ENCODE data around the gene EPC1. TPM values are rescaled to one million over a fixed set of nuclear protein-coding genes. Genes with fewer than 3 reads are reported as not detected.

The EPC1 gene
- total and polyA plus RNA-seq, 10 of the 15 experiments (the other 5 are each of a cell fraction or from before 2014, with no cell fraction given): 6.8 to 59.2 (median 19.4) TPM

- TF ChIP-seq ASH2L (IDR thresholded peaks at IDR 0.05; ENCODE audit: borderline replicate concordance, low read depth): no peak
- no peak for TF ChIP-seq ZZZ3 (IDR thresholded peaks at IDR 0.05; ENCODE audit: control insufficient read depth, insufficient read length, low read depth)
- TF ChIP-seq WRNIP1 (IDR thresholded peaks at IDR 0.05; ENCODE audit: borderline replicate concordance, low read depth, low read length): peak; percentile 93; the same call in 1 of the 2 replicates
- no peak for TF ChIP-seq ZSCAN29 (IDR thresholded peaks at IDR 0.05)
- TF ChIP-seq NR2F1 (conservative IDR thresholded peaks at IDR 0.05): no peak; the same call in 1 of the 2 replicates
- no peak for TF ChIP-seq NR2C1 (IDR thresholded peaks at IDR 0.05)
- peak; percentile 74 to 85 for TF ChIP-seq BHLHE40 (IDR thresholded peaks at IDR 0.05; ENCODE audit: borderline replicate concordance in 1 of 2, low read depth in 2 of 2, low read length in 1 of 2)
- TF ChIP-seq SMAD1 (IDR thresholded peaks at IDR 0.05; ENCODE audit: low read depth, partially characterized antibody): peak; percentile 91
- TF ChIP-seq BACH1 (IDR thresholded peaks at IDR 0.05; ENCODE audit: borderline replicate concordance): peak; percentile 72; the same call in 1 of the 2 replicates
- TF ChIP-seq SPI1 (IDR thresholded peaks at IDR 0.05; ENCODE audit: borderline replicate concordance, insufficient read depth, low read depth, low read length): peak; percentile 52; the same call in 1 of the 2 replicates
- no peak for TF ChIP-seq IRF3 (IDR thresholded peaks at IDR 0.05)
- peak; percentile 44; the same call in 1 of the 2 replicates for TF ChIP-seq YY1 (IDR thresholded peaks at IDR 0.05; ENCODE audit: low read depth, low read length)
- TF ChIP-seq IRF5 (IDR thresholded peaks at IDR 0.05; ENCODE audit: borderline replicate concordance): no peak
- no peak for TF ChIP-seq SREBF2 (IDR thresholded peaks at IDR 0.05; ENCODE audit: low read length)
- peak; percentile 82 for TF ChIP-seq BCL11A (IDR thresholded peaks at IDR 0.05; ENCODE audit: low read depth, low read length)
- TF ChIP-seq RUNX3 (IDR thresholded peaks at IDR 0.05; ENCODE audit: low read length): peak; percentile 81
- no peak for TF ChIP-seq FOXK2 (IDR thresholded peaks at IDR 0.05)
- TF ChIP-seq ZBTB11 (CRISPR knock-in tag; IDR thresholded peaks at IDR 0.05): no peak
- no peak for TF ChIP-seq LARP7 (IDR thresholded peaks at IDR 0.05)
- TF ChIP-seq ZBED1 (IDR thresholded peaks at IDR 0.05; ENCODE audit: borderline replicate concordance): 0 out of 2 replicates have a peak, but pooled peaks have one; percentile 20
- no peak for TF ChIP-seq ZBTB33 (IDR thresholded peaks at IDR 0.05)
- TF ChIP-seq EED (IDR thresholded peaks at IDR 0.05; ENCODE audit: low read depth): peak; percentile 40; the same call in 1 of the 2 replicates
- TF ChIP-seq USF2 (IDR thresholded peaks at IDR 0.05; ENCODE audit: borderline replicate concordance, low read depth, low read length): no peak; the same call in 1 of the 2 replicates
- no peak for TF ChIP-seq MEF2A (IDR thresholded peaks at IDR 0.05; ENCODE audit: insufficient read depth, low read depth, low read length)
These were observed 14.6 kb downstream of the EPC1 start (continued) for GRCh38 chr10:32332299-32332750.

All from GM12878 (cell line).